OCI-LY1 (cell line): ENCODE results near the gene TENM4.

Experiments
- CTCF ChIP-seq: fragments of 200-600 bp; sonication (generic), shearing (Covaris generic); IDR thresholded peaks from 2 replicates; pipeline ENCODE4 v1.5.1; 2017; ENCODE audit warnings: mild to moderate bottlenecking, antibody characterized with exemption, low read length, moderate library complexity, mixed read lengths
- EZH2 ChIP-seq: fragments of 200-600 bp; sonication (generic), shearing (Covaris generic); IDR thresholded peaks from 2 replicates; pipeline ENCODE4 v1.8.0; 2017; ENCODE audit warnings: borderline replicate concordance, mixed run types, mild to moderate bottlenecking, antibody characterized with exemption, low read length, moderate library complexity, mixed read lengths

GRCh38 chr11:78748918-78749690 lies 691.7 kb downstream of the TENM4 start:
- TF ChIP-seq EZH2 (no peak), CTCF (no peak)
